Pulmonary artery endothelial cell (primary cell): Measurements from ENCODE around the gene TRIM14. TPM values are rescaled to one million over a fixed set of nuclear protein-coding genes. Genes with fewer than 3 reads are reported as not detected.

Experiments
- DNase-seq: peaks from one replicate; pipeline ENCODE4 v3.0.0-alpha.2; 2011; ENCODE audit warnings: low read depth, low spot score
- total RNA-seq: library from RNA; depleted of rRNA; stranded (reverse); fragments of >200 nt; gene quantifications from 2 replicates; pipeline ENCODE4 v1.2.3, GENCODE V29; 2014

The TRIM14 gene, protein sequence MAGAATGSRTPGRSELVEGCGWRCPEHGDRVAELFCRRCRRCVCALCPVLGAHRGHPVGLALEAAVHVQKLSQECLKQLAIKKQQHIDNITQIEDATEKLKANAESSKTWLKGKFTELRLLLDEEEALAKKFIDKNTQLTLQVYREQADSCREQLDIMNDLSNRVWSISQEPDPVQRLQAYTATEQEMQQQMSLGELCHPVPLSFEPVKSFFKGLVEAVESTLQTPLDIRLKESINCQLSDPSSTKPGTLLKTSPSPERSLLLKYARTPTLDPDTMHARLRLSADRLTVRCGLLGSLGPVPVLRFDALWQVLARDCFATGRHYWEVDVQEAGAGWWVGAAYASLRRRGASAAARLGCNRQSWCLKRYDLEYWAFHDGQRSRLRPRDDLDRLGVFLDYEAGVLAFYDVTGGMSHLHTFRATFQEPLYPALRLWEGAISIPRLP
- total RNA-seq = 3.4 and 9.1 TPM in 2 replicates

DNA sequence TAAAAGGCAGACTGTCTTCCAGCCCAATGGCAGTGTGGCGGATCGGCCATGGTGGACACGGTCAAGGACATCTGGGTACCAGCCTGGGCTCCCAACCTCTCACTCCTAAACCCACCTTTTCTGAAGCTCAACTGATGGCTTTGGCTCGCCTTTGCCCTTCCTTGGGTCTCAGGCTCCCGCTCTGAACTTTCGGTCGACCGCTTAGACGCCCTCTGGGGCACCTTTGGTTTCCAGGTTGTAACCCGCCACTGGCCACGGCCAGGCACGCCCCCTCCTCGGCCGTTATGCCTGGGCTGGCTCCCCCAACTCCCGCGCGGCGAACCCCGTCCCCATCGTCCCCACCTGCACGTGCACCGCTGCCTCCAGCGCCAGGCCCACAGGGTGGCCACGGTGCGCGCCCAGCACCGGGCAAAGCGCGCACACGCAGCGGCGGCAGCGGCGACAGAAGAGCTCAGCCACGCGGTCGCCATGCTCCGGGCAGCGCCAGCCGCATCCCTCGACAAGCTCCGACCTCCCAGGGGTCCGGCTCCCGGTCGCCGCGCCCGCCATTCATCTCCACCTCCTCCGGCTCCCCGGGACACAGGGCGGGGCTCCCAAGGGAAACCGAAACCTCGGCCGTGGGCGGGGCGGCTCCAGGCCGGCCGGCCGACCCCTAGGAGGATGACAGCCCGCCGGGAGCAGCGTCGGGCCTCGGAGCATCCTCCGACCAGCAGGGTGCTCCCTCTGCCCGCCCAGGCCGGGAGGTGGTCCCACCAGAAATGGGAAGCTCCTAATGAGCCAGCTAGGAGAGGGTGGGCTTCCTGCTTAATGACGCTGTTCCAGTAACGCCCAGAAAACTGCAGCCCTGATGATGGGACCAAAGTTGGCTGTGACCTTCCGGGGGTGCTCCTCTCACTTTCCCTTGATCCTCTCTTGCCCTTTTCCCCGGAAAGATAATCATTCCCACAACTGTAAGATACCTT lies at the start of gene TRIM14:
Gene TRIM14 (minus strand): TSS at position 583 of the 962 bp plus-strand sequence. CDS start 34 bp downstream, at position 549.
- DNase-seq = no peak

DNA sequence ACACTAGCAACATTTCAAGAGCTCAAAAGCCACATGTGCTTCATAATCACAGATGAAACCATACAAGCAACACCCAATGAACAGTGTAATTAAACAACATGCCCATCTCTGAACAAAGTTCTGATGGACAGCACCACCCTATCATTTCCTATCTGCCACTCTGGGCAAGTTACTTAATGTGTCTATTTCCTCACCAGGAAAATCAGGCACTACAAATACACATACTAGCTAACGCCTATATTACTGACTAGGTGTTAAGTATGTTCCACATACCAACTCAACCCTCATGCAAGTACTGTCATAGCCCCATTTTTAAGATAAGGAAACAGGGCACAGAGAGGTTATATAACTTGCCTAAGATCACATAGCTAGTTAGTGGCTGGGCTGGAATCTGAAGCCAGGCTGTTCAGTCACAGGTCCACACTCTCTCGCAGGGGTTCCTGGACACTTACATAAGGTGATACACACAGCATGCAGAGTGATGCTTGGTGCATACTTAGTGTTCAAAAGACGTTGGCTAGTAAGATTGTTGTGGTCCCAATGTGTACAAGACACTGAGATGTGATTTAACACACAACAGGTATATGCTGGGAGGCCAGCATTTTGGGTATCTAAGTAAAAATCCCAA lies 49.2 kb upstream of the TRIM14 start:
- DNase-seq = no peak

DNA sequence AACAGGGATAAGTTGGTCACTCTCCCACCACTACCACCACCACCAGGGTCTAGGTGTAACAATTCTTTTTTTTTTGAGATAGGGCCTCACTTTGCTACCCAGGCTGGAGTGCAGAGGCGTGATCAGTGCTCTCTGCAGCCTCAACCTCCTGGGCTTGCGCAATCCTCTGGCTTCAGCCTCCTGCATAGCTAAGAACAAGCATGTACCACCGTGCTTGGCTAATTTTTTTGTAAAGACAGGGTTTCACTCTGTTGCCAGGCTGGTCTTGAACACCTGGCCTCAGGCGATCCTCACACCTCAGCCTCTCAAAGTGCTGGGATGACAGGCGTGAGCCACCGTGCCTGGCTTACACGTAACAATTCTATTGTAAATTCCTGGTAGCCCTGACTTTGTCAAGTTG lies 45.9 kb upstream of the TRIM14 start:
- DNase-seq = no peak

DNA sequence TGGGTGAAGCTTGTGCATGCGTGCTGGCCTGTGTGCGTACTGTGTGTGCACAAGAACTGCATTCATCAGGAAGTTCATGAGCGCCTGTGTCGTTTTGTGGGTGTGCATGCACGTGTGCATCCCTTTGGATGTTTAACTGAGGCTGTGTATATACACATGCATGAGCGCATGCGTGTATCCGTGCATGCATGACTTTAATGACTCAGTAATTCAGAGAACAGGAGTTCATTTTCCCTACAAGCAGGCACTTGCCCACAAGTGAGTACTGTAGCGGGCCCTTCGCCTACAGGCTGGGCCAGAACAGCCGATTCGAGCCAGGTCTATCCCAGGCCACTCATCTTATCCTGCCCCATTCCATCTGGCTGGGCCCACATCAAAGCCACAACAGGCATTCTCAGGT lies 43.6 kb upstream of the TRIM14 start:
- no peak for DNase-seq

DNA sequence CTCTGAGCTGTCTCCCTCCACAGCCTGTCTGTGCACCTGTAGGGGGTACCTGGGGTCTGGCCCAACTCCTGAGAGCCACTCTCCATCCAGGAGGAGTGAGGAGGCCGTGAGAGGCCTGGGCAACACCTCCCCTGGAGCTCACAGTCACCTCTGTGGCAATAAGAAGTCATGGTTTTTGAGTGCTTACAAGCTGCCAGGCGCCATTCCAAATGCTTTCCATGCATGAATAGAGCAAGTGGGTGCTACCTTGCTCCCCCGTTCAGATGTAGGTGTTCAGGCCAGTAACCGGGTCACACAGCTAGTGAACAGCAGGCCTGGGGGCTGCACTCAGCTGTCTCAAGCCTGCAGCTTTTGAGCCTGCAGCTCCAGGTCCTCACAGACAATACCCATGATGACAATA lies 42.8 kb upstream of the TRIM14 start:
- DNase-seq = no peak

DNA sequence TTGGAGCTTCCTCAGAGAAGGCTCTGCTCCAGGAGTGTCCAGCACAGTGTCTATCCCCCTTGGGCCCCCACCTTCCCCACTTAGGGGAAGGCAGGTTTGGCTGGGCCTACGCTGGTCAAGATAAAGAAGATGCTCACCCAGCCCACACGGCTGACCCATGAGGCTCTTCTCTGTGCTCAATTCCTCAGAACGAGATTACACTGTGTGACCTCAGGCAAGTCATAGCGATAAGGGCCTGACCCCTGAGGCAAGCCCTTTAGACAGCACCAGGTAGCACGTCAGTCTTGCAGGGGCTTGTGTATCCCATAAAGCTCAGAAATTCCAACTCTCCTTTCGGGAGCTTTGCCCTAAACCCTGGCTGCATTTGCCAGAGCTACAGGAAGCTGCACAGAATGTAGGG lies 40.8 kb upstream of the TRIM14 start:
- no peak for DNase-seq

DNA sequence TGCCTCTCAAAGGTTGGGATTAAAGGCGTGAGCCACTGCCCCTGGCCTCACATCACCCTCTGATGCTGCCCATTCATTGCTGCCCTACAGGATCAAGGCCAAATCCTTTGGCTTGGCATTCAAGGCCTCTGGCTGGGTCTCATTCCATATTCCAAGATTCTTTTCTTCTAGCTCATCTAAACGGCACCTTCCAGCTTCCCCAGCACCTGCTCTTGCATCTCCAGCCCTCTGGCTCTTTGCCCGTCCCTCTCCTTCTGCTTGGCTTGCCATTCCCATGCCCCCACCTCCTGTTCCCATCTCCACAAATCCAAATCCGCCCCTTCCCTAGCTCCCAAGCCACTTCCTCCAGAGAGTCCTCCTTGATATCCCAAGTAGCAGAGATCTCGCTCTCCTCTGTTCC lies 40.3 kb upstream of the TRIM14 start:
- DNase-seq = no peak

DNA sequence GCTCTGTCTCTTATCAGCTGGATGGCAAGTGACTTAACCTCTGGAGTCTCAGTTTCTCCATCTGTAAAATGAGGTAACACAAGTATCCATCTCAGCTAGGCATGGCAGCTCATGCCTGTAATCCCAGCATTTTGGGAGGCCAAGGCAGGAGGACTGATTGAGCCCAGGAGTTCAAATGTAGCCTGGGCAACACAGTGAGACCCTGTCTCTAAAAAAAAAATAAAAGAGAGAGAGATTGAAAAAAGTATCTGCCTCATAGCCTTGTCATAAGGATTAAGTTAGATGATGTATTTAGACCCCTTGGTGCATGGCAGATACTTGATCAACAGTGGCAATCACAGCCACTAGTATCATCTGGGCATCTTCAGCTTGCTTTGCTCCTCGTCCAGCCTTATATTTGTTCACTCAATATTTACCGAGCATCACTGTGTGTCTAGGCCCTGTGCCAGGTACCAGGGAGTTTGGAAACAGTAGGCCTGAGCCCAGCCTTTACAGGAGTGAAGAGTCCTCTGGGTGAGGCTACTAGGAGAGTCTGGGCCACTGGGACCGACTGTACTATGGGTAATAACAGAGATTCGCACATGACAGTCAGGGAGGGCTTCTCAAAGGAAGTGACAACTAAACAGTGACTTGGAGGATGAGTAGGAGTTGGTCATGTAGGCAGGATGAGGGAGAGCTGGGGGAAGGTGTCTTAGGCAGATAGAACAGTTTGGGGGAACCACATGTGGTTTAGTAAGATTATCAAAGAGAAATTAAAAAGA lies 39.2 kb upstream of the TRIM14 start:
- DNase-seq = no peak

DNA sequence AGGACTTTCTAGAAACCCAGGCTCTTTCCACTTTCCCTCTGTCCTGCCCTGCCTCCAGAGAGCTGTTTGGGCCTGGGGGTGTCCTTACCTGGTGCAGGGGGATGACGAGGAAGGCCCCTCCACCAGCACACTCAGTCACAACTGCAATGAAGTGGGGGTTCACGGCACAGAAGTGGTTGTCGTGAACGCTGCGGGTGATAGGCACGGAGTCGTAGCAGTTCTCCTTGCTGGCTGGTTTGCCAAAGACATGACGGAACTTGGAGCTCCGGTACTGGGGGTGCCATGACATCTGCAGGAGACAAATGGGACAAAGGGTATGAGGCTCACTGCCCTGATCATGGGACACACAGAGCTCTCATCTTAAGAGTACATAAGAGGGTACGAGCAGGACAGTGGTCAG lies 38.4 kb upstream of the TRIM14 start:
- no peak for DNase-seq

DNA sequence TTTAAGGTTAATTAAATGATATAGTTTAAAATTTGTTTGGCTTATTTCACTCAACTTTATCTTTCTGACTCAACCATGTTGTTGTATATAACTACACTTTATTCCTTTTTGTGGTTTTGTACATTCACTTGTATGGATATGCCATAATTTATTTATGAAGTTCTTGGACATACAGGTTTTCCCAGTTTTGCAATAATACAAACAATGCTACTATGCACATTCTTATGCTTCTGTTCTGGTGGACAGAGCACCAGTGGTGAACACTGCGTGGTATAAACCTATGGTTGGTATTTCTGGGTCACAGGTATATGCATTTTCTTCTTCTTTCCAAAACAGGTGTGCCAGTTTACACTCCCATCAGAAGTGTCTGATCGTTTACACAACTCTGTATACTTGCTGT lies 35.7 kb upstream of the TRIM14 start:
- DNase-seq = no peak

DNA sequence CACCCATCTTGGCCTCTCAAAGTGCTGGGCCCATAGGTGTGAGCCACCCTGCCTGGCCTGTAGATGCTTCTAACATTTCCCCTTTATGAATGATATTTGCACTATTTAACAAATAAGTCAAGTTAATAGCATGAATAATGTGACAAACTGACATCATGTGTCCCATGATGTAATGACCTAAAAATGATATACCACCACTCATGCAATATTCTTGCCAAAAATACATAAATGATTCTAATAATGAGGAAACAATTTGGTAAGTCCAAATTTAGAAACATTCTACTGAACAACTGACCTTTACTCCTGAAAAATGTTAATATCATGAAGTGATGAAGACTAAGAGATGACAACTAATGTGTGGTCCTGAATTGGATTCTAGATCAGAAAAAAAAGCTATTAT lies 33.5 kb upstream of the TRIM14 start:
- no peak for DNase-seq

DNA sequence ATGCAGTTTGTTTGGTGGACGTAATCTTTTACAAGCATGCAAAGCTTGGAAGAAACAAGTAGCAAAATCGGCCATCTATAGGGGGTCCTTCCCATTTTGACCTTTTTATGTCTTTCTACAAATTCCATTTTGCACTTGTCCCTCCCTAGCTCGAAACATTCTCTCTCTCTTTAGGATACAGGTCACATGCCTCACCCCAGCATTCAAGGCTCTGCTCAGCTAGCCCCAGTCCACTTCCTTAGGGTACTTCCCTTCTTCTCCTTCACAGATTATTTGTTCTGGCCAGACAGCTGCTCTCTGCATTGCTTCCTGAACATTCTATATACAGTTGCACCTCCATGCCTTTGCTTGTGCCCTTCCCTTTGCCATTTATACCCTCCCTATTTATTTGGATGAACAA lies 31.7 kb upstream of the TRIM14 start:
- DNase-seq = no peak

DNA sequence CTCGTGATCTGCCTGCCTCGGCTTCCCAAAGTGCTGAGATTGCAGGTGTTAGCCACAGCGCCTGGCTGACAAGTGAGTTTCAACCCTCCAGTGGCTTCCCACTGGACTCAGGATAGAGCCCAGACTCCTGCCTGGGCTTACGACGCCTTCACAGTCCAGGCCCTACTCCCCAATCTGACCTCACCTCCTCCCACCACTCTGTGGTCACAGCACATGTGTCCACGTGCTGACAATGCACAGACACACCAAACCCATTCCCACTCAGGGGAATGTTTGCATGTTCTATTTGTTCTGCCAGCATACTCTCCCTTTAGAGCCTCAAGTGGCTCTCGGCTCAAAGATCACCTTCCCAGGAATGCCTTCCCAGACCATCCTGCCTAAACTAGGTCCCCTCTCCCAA lies 31.1 kb upstream of the TRIM14 start:
- DNase-seq = no peak

DNA sequence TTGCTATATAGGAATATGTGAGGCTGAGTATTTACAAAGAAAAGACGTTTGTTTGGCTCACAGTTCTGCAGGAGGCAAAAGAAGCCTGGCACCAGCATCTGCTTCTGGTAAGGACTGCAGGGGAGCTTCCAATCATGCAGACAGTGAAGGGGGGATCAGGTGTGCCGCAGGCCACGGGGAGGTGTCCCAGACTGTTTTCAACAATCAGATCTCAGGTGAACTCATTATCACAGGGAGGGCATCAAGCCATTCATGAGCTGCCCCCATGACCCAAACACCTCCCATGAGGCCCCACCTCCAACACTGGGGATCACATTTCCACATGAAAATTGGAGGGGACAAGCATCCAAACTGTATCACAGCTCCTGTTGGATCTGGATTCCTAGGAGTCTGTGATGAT lies 30.4 kb upstream of the TRIM14 start:
- no peak for DNase-seq

DNA sequence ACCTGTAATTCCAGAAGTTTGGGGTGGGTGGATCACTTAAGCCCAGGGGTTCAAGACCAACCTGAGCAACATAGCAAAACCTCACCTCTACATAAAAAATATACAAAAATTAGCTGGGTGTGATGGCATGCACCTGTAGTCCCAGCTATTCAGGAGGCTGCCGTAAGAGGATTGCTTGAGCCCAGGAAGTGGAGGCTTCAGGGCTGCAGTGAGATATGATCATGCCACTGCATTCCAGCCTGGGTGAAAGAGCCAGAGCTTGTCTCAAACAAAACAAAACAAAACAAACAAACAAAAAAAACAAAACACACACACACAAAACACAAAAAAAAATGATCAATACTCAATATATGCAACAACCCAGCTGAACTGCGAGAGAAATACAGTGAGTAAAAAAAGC lies 29.5 kb upstream of the TRIM14 start:
- no peak for DNase-seq

DNA sequence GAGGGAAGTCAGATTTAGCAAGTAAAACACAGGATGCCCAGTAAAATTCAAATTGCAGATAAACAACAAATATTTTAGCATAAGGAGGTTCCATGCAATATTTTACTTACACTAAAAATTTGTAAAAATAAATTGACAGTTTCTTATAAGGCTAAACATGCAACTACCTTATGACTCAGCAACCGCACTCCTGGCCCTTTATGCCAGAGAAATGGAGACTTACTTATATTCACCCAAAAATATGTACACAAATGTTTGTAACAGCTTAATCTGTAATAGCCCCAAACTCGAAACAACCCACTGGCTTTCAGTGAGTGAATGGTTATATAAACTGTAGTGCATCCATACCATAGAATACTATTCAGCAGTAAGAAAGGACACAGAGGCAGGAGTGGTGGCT lies 28.6 kb upstream of the TRIM14 start:
- no peak for DNase-seq

DNA sequence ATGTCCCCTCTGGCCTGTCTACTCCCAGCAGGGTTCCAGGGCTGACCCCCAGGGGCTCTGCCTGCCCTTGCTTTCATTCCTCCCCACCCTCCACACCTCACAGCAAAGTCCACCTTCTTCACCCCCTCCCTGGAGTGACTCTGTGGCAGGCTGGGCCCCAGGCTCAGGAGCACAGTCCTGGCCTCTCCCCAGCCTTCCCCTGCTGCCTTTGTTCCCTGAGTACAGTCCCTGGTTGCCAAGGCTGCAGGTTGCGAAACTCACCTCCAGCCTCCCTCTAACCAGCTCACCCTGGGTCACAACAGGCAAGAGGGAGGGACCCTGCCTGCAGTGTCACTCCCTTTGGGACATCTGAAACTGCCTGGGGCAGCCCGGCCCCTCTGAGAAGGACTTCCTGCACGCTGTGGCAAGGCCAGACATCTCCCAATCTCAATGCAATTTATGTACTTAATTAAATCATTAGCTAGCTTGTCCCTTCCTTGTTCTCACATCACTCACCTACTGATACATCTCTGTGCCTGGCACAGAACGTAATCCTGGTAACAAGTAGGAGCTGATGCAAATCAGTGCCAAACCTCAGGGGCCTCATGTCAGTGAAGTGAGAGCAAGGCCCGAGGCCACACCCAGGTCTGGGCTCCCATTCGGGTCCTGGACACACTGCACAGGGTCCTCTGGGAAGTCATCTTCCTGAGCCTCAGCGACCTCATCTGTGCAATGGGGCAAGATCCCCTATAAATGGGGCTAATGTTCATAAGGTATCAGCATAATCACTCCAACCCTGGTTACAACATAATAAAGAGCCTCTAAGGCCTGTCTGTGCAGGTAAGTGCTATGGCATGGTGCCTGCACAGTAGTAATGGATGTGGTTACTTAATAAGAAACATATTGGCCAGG lies 27.3 kb upstream of the TRIM14 start:
- DNase-seq = no peak

DNA sequence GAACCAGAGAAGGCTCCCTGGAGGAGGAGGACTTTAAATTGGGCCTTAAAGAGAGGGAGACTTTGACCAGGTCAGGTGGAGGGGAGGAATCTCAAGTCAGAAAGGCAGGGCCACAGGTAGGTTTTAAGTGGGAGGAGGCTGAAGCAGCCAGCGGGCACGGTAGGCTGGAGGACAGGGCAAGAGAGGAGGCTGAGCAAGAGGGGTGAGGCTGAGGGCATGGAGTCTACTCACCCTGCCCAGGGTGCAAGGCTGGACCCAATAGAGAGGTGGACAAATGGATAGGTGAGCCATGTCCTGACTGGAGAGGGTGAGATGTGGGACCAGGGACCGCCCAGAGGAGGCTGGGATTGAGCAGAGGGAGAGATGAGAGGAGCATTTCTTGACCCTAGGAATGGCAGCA lies 25.6 kb upstream of the TRIM14 start:
- no peak for DNase-seq

DNA sequence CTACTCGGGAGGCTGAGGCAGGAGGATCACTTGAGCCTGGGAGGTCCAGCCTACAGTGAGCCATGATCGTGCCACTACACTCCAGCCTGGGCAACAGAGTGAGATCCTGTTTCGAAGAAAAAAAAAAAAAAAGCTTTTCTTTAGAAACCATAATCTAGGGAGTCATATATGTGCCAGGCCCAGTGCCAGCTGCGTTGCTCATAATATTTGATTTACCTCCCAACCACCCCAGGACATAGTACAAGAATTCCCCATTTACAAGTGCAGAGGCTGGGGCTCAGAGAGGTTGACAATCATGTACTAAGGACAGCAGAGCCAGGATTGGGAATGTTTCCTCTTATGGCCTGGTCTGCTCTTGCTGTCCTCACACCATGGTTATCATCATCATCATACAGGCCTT lies 25.1 kb upstream of the TRIM14 start:
- no peak for DNase-seq

DNA sequence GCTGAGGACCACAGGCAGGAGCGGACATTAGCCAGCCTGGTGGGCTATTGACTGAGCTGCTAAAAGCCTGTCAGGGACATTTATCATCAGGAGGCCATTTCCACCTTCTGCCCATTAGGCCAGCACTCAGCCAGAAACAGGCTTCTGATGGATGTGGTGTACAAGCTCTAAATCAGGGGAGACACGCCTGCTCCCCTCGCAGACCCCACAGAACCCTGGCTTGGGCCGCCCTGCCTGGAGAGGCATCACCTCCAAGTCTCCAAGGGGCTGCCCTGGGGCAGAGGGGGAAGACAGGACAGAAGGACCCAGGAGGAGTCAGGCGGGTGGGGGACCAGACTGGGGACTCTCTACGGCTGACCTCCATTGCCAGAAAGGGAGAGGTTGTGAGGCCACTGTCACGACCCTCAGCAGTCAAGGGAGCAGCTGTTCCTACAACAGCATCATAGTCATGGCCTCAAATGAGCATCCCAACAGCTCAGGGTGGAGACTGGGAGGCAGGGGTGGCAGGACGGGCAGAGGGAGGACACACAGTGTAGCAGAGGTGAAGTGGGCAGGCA lies 24.0 kb upstream of the TRIM14 start:
- no peak for DNase-seq
